ELR (cell line): ENCODE measurements around the gene STH.
"Not testable (repeated sequence)": the region's sequence is repeated elsewhere in the genome, so short reads cannot be mapped to it uniquely, and the experiment has no call there.

ENCODE experiments used
- DNase-seq: peaks from one replicate; pipeline ENCODE4 v3.0.0-alpha.2; 2015; ENCODE audit warnings: low read depth

Gene STH

GRCh38 chr17:46006082-46006481 lies 7.0 kb downstream of the STH start:
- not testable (repeated sequence) for DNase-seq

- no peak for DNase-seq
These were observed 8.5 kb downstream of the STH start for GRCh38 chr17:46007461-46007965.

DNA sequence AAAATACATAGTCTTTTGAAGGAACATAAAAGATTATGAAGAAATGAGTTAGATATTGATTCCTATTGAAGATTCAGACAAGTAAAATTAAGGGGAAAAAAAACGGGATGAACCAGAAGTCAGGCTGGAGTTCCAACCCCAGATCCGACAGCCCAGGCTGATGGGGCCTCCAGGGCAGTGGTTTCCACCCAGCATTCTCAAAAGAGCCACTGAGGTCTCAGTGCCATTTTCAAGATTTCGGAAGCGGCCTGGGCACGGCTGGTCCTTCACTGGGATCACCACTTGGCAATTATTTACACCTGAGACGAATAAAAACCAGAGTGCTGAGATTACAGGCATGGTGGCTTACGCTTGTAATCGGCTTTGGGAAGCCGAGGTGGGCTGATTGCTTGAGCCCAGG lies 9.5 kb downstream of the STH start:
- DNase-seq, result no peak

DNA sequence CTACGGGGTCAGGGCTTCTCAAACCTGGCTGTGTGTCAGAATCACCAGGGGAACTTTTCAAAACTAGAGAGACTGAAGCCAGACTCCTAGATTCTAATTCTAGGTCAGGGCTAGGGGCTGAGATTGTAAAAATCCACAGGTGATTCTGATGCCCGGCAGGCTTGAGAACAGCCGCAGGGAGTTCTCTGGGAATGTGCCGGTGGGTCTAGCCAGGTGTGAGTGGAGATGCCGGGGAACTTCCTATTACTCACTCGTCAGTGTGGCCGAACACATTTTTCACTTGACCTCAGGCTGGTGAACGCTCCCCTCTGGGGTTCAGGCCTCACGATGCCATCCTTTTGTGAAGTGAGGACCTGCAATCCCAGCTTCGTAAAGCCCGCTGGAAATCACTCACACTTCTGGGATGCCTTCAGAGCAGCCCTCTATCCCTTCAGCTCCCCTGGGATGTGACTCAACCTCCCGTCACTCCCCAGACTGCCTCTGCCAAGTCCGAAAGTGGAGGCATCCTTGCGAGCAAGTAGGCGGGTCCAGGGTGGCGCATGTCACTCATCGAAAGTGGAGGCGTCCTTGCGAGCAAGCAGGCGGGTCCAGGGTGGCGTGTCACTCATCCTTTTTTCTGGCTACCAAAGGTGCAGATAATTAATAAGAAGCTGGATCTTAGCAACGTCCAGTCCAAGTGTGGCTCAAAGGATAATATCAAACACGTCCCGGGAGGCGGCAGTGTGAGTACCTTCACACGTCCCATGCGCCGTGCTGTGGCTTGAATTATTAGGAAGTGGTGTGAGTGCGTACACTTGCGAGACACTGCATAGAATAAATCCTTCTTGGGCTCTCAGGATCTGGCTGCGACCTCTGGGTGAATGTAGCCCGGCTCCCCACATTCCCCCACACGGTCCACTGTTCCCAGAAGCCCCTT lies 10.9 kb downstream of the STH start:
- peak; percentile 89 for DNase-seq

GRCh38 chr17:46010597-46011186 lies 11.6 kb downstream of the STH start:
- DNase-seq, result no peak

GRCh38 chr17:46011711-46012505 lies 12.9 kb downstream of the STH start:
- DNase-seq, result no peak

- no peak for DNase-seq
These were observed 13.5 kb downstream of the STH start for GRCh38 chr17:46012506-46013079.

GRCh38 chr17:46013127-46013501 lies 14.1 kb downstream of the STH start:
- no peak for DNase-seq

- peak; percentile 37 for DNase-seq
These were observed 14.6 kb downstream of the STH start for GRCh38 chr17:46013502-46014165.

DNA sequence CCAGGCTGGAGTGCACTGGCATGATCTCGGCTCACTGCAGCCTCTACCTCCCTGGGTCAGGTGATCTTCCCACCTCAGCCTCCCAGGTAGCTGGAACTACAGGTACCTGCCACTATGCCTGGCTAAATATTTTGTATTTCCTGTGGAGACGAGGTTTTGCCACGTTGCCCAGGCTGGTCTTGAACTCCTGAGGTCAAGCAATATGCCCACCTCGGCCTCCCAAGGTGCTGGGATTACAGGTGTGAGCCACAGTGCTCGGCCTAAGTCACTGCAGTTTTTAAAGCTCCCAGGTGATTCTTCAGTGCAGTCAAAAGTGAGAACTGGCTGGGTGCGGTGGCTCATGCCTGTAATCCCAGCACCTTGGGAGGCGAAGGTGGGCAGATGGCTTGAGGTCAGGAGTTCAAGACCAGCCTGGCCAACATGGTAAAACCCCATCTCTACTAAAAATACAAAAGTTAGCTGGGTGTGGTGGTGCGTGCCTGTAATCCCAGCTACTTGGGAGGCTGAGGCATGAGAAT lies 20.4 kb downstream of the STH start:
- not testable (repeated sequence) for DNase-seq

DNA sequence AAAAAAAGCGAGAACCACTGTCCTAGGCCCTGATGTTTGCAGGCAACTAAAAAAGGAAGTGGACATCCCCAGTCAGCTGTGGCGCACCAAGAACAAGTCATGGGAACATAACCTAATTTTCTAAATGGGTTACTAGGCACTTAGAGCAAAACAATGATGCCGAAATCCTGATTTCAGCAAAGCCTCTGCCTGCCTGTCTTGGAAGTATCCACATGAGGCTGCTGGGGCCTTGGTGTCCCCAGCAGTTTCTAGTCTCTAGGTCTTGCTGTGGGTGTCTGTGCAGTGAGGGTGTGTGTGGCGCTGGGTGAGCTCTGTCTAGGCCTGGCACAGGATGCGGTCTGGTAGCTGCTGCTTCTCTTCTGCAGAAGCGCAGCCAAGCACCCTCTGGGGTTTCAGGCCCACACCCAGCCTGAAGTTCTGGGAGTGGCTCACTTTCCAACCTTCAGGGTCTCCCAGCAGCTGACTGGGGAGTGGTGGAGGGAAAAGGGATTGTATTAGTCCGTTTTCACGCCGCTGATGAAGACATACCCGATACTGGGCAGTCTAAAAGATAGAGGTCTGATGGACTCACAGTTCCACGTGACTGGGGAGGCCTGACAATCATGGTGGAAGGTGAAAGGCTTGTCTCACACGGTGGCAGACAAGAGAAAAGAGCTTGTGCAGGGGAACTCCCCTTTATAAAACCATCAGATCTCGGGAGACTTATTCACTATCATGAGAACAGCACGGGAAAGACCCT lies 21.1 kb downstream of the STH start:
- DNase-seq, result no peak

DNA sequence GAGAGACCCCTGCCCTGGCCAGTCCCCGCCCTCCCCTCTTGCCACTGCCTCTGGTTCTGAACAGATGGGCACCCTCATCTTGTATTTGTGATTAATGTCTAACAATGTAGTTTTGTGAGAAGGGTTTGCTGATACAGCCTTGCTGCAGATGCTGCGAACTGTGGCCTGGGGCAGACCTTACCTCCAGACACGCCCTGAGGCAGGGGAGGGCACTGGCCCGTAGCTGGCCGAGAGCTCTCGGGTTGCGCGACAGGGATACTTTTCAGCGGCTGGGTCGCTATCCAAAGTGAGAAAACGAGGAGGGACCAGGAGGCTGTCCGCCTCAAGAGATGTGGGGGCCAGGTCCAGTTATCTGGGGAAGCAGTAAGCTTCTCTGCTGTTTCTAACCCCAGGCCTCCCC lies 21.9 kb downstream of the STH start:
- DNase-seq, result no peak

- DNase-seq, result not testable (repeated sequence)
These were observed 24.3 kb downstream of the STH start for GRCh38 chr17:46023366-46023765.

- no peak for DNase-seq
These were observed 24.8 kb downstream of the STH start for GRCh38 chr17:46023783-46024388.

- no peak for DNase-seq
These were observed 25.5 kb downstream of the STH start for GRCh38 chr17:46024590-46024989.

DNA sequence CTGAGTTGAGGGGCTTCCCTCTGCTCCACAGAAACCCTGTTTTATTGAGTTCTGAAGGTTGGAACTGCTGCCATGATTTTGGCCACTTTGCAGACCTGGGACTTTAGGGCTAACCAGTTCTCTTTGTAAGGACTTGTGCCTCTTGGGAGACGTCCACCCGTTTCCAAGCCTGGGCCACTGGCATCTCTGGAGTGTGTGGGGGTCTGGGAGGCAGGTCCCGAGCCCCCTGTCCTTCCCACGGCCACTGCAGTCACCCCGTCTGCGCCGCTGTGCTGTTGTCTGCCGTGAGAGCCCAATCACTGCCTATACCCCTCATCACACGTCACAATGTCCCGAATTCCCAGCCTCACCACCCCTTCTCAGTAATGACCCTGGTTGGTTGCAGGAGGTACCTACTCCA lies 26.0 kb downstream of the STH start:
- no peak for DNase-seq

- DNase-seq, result no peak
These were observed 26.6 kb downstream of the STH start for GRCh38 chr17:46025510-46026165.

DNA sequence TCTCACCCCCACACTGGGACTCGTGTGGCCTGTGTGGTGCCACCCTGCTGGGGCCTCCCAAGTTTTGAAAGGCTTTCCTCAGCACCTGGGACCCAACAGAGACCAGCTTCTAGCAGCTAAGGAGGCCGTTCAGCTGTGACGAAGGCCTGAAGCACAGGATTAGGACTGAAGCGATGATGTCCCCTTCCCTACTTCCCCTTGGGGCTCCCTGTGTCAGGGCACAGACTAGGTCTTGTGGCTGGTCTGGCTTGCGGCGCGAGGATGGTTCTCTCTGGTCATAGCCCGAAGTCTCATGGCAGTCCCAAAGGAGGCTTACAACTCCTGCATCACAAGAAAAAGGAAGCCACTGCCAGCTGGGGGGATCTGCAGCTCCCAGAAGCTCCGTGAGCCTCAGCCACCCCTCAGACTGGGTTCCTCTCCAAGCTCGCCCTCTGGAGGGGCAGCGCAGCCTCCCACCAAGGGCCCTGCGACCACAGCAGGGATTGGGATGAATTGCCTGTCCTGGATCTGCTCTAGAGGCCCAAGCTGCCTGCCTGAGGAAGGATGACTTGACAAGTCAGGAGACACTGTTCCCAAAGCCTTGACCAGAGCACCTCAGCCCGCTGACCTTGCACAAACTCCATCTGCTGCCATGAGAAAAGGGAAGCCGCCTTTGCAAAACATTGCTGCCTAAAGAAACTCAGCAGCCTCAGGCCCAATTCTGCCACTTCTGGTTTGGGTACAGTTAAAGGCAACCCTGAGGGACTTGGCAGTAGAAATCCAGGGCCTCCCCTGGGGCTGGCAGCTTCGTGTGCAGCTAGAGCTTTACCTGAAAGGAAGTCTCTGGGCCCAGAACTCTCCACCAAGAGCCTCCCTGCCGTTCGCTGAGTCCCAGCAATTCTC lies 27.4 kb downstream of the STH start:
- no peak for DNase-seq
